Spleen (tissue), 7 donors: ENCODE measurements around the gene PRR11.

Experiments
- POLR2A ChIP-seq, 3 donors: fragments of 450-650 bp; IDR thresholded peaks; one replicate each; pipeline ENCODE4 v1.5.1; 2017; ENCODE audit warnings: antibody characterized with exemption in 3 of 3, mild to moderate bottlenecking in 1 of 3
- POLR2AphosphoS5 ChIP-seq, 3 donors: sonication (generic); formaldehyde crosslinking; IDR thresholded peaks; one replicate each; pipeline ENCODE4 v1.5.1; 2017; ENCODE audit warnings: antibody characterized with exemption in 3 of 3
- TF ChIP-seq, protein P1 (sequence below), 11 experiments: fragments of 200-600 bp in 7 of 11; fragments of 450-650 bp in 4 of 11; sonication (generic) in 4 of 11; IDR thresholded peaks in 8 of 11; conservative IDR thresholded peaks in 3 of 11; 1 replicate in 7 of 11; 2 replicates in 4 of 11; pipeline versions ENCODE4 v1.4.0 to v1.8.0; 2016 to 2021; ENCODE audit warnings: antibody characterized with exemption in 11 of 11, inconsistent platforms in 4 of 11, mild to moderate bottlenecking in 1 of 11
- donor health status: DM: no; HTN: no; CAD: no; lungs with moderate emphysema.
- donor health status: DM: no; HTN: no; CAD: no.
- donor health status: DM: no; HTN: no; CAD: no.

DNA sequence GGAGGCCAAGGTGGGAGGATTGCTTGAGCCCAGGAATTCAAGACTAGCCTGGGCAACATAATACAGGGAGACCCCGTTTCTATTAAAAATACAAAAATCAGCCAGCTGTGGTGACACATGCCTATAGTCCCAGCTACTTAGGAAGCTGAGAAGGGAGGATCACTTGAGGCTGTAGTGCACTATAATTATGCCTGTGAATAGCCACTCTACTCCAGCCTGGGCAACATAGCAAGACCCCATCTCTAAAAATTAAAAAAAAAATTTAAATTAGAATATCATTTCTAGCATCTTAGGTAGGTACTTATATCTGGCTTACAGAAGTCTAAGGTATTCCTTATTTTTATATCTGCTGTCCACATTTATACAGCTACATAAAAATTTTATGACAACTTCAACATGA lies 46.8 kb downstream of the PRR11 start:
- TF ChIP-seq, protein P1, sequence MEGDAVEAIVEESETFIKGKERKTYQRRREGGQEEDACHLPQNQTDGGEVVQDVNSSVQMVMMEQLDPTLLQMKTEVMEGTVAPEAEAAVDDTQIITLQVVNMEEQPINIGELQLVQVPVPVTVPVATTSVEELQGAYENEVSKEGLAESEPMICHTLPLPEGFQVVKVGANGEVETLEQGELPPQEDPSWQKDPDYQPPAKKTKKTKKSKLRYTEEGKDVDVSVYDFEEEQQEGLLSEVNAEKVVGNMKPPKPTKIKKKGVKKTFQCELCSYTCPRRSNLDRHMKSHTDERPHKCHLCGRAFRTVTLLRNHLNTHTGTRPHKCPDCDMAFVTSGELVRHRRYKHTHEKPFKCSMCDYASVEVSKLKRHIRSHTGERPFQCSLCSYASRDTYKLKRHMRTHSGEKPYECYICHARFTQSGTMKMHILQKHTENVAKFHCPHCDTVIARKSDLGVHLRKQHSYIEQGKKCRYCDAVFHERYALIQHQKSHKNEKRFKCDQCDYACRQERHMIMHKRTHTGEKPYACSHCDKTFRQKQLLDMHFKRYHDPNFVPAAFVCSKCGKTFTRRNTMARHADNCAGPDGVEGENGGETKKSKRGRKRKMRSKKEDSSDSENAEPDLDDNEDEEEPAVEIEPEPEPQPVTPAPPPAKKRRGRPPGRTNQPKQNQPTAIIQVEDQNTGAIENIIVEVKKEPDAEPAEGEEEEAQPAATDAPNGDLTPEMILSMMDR (IDR thresholded peaks at IDR 0.05 in 8 of 11, conservative IDR thresholded peaks at IDR 0.05 in 3 of 11), result no peak
- no peak for TF ChIP-seq POLR2AphosphoS5 (IDR thresholded peaks at IDR 0.05)
- TF ChIP-seq POLR2A (IDR thresholded peaks at IDR 0.05), result no peak
